BLaER1 (cell line): Measurements from ENCODE around the gene PIK3C2G.

Experiments
- H3K27ac ChIP-seq: shearing (Covaris generic); formaldehyde crosslinking; 2 replicates; pipeline ENCODE4 v1.8.1; 2022
- H3K27me3 ChIP-seq: shearing (Covaris generic); formaldehyde crosslinking; 2 replicates; pipeline ENCODE4 v1.8.1; 2022
- H3K36me3 ChIP-seq: shearing (Covaris generic); formaldehyde crosslinking; 2 replicates; pipeline ENCODE4 v1.8.1; 2022
- H3K4me1 ChIP-seq: shearing (Covaris generic); formaldehyde crosslinking; 2 replicates; pipeline ENCODE4 v1.8.1; 2022
- H3K4me2 ChIP-seq: shearing (Covaris generic); formaldehyde crosslinking; 2 replicates; pipeline ENCODE4 v1.8.1; 2022
- H3K4me3 ChIP-seq: shearing (Covaris generic); formaldehyde crosslinking; 2 replicates; pipeline ENCODE4 v1.8.1; 2022
- H3K9ac ChIP-seq: shearing (Covaris generic); formaldehyde crosslinking; 2 replicates; pipeline ENCODE4 v1.8.1; 2022
- H3K9me3 ChIP-seq: shearing (Covaris generic); formaldehyde crosslinking; 2 replicates; pipeline ENCODE4 v1.8.1; 2022
- H4K20me1 ChIP-seq: shearing (Covaris generic); formaldehyde crosslinking; 2 replicates; pipeline ENCODE4 v1.8.1; 2022
- Cebpa-rat ChIP-seq: shearing (Covaris generic); IDR thresholded peaks from 2 replicates; pipeline ENCODE4 v1.8.1; 2022

The PIK3C2G gene

GRCh38 chr12:18270958-18271460, 9.7 kb downstream of the PIK3C2G start:
- Histone ChIP-seq H4K20me1 (no peaks in the 10 kb centered on the region), H3K4me3 (no peak overlapping the region), H3K27ac (no peak overlapping the region), H3K27me3 (no peaks in the 10 kb centered on the region), H3K4me2 (no peak overlapping the region), H3K4me1 (no peaks in the 10 kb centered on the region), H3K9ac (no peak overlapping the region), H3K36me3 (no peaks in the 10 kb centered on the region), H3K9me3 (no peaks in the 10 kb centered on the region)
- no peak for TF ChIP-seq Cebpa-rat

- no peaks in the 10 kb centered on the region for H3K36me3 ChIP-seq
- no peaks in the 10 kb centered on the region for H3K4me1 ChIP-seq
- no peak overlapping the region for H3K27ac ChIP-seq
- H3K4me2 ChIP-seq, result no peak overlapping the region
- no peaks in the 10 kb centered on the region for H3K27me3 ChIP-seq
- no peaks in the 10 kb centered on the region for H4K20me1 ChIP-seq
- H3K9me3 ChIP-seq, result no peaks in the 10 kb centered on the region
- no peak for TF ChIP-seq Cebpa-rat
- no peak overlapping the region for H3K4me3 ChIP-seq
- H3K9ac ChIP-seq, result no peak overlapping the region
Observed at GRCh38 chr12:18275981-18276380, 14.7 kb downstream of the PIK3C2G start.

GRCh38 chr12:18277196-18277595, 15.9 kb downstream of the PIK3C2G start:
- no peaks in the 10 kb centered on the region for H3K9me3 ChIP-seq
- no peaks in the 10 kb centered on the region for H3K27me3 ChIP-seq
- no peaks in the 10 kb centered on the region for H3K4me1 ChIP-seq
- H3K9ac ChIP-seq, result no peak overlapping the region
- H4K20me1 ChIP-seq, result no peaks in the 10 kb centered on the region
- TF ChIP-seq Cebpa-rat, result no peak
- no peak overlapping the region for H3K27ac ChIP-seq
- no peaks in the 10 kb centered on the region for H3K36me3 ChIP-seq
- no peak overlapping the region for H3K4me3 ChIP-seq
- H3K4me2 ChIP-seq, result no peak overlapping the region

GRCh38 chr12:18280728-18281127, 19.4 kb downstream of the PIK3C2G start:
- no peak for TF ChIP-seq Cebpa-rat
- Histone ChIP-seq H3K9ac (no peak overlapping the region), H3K4me3 (no peak overlapping the region), H3K27ac (no peak overlapping the region), H3K4me2 (no peak overlapping the region), H3K27me3 (no peaks in the 10 kb centered on the region), H4K20me1 (no peaks in the 10 kb centered on the region), H3K36me3 (no peaks in the 10 kb centered on the region), H3K9me3 (no peaks in the 10 kb centered on the region), H3K4me1 (no peaks in the 10 kb centered on the region)

GRCh38 chr12:18281941-18282340, 20.6 kb downstream of the PIK3C2G start:
- Histone ChIP-seq H3K9me3 (no peaks in the 10 kb centered on the region), H3K36me3 (no peaks in the 10 kb centered on the region), H3K27me3 (no peaks in the 10 kb centered on the region), H3K9ac (no peak overlapping the region), H4K20me1 (no peaks in the 10 kb centered on the region), H3K4me1 (no peaks in the 10 kb centered on the region), H3K4me3 (no peak overlapping the region), H3K4me2 (no peak overlapping the region), H3K27ac (no peak overlapping the region)
- no peak for TF ChIP-seq Cebpa-rat

- no peaks in the 10 kb centered on the region for H3K36me3 ChIP-seq
- no peak overlapping the region for H3K4me2 ChIP-seq
- H3K27me3 ChIP-seq, result no peaks in the 10 kb centered on the region
- no peaks in the 10 kb centered on the region for H4K20me1 ChIP-seq
- H3K9ac ChIP-seq, result no peak overlapping the region
- no peaks in the 10 kb centered on the region for H3K4me1 ChIP-seq
- no peak for TF ChIP-seq Cebpa-rat
- no peak overlapping the region for H3K27ac ChIP-seq
- no peaks in the 10 kb centered on the region for H3K9me3 ChIP-seq
- no peak overlapping the region for H3K4me3 ChIP-seq
Observed at GRCh38 chr12:18283831-18284230, 22.5 kb downstream of the PIK3C2G start.

- H3K36me3 ChIP-seq, result no peaks in the 10 kb centered on the region
- no peaks in the 10 kb centered on the region for H3K9me3 ChIP-seq
- H3K27ac ChIP-seq, result no peak overlapping the region
- no peak overlapping the region for H3K4me2 ChIP-seq
- TF ChIP-seq Cebpa-rat, result no peak
- no peaks in the 10 kb centered on the region for H4K20me1 ChIP-seq
- no peaks in the 10 kb centered on the region for H3K4me1 ChIP-seq
- no peak overlapping the region for H3K4me3 ChIP-seq
- no peaks in the 10 kb centered on the region for H3K27me3 ChIP-seq
- no peak overlapping the region for H3K9ac ChIP-seq
Observed at GRCh38 chr12:18284386-18284785, 23.1 kb downstream of the PIK3C2G start.

- no peak overlapping the region for H3K27ac ChIP-seq
- H3K4me1 ChIP-seq, result no peaks in the 10 kb centered on the region
- H3K4me2 ChIP-seq, result no peak overlapping the region
- no peaks in the 10 kb centered on the region for H3K27me3 ChIP-seq
- H3K9ac ChIP-seq, result no peak overlapping the region
- no peaks in the 10 kb centered on the region for H3K9me3 ChIP-seq
- no peak for TF ChIP-seq Cebpa-rat
- no peak overlapping the region for H3K4me3 ChIP-seq
- no peaks in the 10 kb centered on the region for H3K36me3 ChIP-seq
- no peaks in the 10 kb centered on the region for H4K20me1 ChIP-seq
Observed at GRCh38 chr12:18285161-18285560, 23.8 kb downstream of the PIK3C2G start.

- Histone ChIP-seq H4K20me1 (no peaks in the 10 kb centered on the region), H3K9me3 (no peaks in the 10 kb centered on the region), H3K4me2 (no peak overlapping the region), H3K4me3 (no peak overlapping the region), H3K27me3 (no peaks in the 10 kb centered on the region), H3K27ac (no peak overlapping the region), H3K4me1 (no peaks in the 10 kb centered on the region), H3K36me3 (no peaks in the 10 kb centered on the region), H3K9ac (no peak overlapping the region)
- no peak for TF ChIP-seq Cebpa-rat
Observed at GRCh38 chr12:18290386-18290785, 29.1 kb downstream of the PIK3C2G start.

GRCh38 chr12:18294889-18295288, 33.6 kb downstream of the PIK3C2G start:
- no peaks in the 10 kb centered on the region for H3K36me3 ChIP-seq
- TF ChIP-seq Cebpa-rat, result no peak
- H3K27ac ChIP-seq, result no peak overlapping the region
- H3K27me3 ChIP-seq, result no peaks in the 10 kb centered on the region
- H3K4me3 ChIP-seq, result no peak overlapping the region
- H3K4me1 ChIP-seq, result no peaks in the 10 kb centered on the region
- no peaks in the 10 kb centered on the region for H3K9me3 ChIP-seq
- H3K9ac ChIP-seq, result no peak overlapping the region
- H4K20me1 ChIP-seq, result no peaks in the 10 kb centered on the region
- no peak overlapping the region for H3K4me2 ChIP-seq
